ENCODE data around the gene CRYBG2.
"Not testable (repeated sequence)": the region's sequence is repeated elsewhere in the genome, so short reads cannot be mapped to it uniquely, and the experiment has no call there.

Gene CRYBG2

DNA sequence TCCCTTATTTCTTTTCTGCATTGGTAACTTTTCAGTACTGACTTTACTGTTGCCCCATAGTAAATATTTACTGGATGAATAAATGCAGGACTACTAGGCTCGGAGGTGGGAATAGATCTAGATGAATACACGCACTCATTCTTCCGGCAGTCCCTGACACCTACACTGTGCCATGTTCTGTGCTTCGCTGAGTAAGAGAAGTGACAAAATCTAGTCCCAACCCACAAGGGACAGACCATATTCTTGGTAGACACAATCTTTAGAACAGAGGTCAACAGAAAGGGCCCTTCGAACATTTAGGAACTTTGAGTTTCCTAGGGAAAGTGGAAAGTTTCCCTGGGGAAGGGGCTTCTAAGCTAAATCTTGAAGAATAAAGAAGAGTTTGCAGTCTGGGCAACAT, 39.4 kb downstream of the CRYBG2 start:
- Histone ChIP-seq H3K4me1 (ENCODE audit: control insufficient read depth in 1 of 2, insufficient read depth in 1 of 2, low read depth in 1 of 2, low read length in 1 of 2) (peaks cover 52 to 53% of the 10 kb centered on the region in 2 experiments), H3K27ac (peak overlapping the region; percentile 74), H3K4me3 (ENCODE audit: low read depth in 1 of 2, low read length in 1 of 2) (no peak overlapping the region), H3K36me3 (no peaks in the 10 kb centered on the region), H3K9me3 (no peaks in the 10 kb centered on the region), H3K27me3 (no peaks in the 10 kb centered on the region)
- TF ChIP-seq, protein P1, sequence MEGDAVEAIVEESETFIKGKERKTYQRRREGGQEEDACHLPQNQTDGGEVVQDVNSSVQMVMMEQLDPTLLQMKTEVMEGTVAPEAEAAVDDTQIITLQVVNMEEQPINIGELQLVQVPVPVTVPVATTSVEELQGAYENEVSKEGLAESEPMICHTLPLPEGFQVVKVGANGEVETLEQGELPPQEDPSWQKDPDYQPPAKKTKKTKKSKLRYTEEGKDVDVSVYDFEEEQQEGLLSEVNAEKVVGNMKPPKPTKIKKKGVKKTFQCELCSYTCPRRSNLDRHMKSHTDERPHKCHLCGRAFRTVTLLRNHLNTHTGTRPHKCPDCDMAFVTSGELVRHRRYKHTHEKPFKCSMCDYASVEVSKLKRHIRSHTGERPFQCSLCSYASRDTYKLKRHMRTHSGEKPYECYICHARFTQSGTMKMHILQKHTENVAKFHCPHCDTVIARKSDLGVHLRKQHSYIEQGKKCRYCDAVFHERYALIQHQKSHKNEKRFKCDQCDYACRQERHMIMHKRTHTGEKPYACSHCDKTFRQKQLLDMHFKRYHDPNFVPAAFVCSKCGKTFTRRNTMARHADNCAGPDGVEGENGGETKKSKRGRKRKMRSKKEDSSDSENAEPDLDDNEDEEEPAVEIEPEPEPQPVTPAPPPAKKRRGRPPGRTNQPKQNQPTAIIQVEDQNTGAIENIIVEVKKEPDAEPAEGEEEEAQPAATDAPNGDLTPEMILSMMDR (IDR thresholded peaks at IDR 0.05) = no peak

DNA sequence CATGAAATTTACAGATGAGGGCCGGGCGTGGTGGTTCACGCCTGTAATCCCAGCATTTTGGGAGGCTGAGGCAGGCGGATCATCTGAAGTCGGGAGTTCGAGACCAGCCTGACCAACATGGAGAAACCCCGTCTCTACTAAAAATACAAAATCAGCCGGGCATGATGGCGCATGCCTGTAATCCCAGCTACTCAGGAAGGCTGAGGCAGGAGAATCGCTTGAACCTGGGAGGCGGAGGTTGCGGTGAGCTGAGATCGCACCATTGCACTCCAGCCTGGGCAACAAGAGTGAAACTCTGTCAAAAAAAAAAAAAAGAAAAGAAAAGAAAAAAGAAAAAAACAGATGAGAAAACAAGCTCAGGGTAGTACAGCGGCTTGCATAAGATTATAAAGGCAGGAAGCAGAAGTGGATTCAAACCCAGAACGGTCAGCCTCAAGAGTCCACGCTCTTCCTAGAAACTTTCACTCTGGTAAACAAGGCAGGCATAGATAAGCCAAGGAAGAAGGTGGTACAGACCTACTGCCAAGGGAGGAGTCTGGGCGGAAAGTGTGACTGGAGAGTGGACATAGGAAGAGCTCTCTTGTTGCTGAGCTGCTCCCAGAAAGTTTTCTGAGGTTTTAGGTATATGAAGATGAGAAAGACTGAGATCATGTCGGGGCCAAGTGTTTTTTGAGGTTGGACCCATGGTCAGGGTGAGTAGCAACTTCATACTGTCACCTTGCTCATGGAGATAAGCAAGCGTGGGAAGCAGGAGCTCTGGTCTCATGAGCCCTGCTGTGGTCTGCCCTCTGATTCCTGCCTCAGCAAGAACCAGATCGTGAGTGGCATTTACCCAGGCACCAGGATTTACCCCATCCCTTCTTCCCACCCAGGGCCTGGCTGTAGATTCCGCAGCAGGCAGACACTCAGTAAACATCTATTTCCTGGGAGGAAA, 45.7 kb downstream of the CRYBG2 start:
- H3K9me3 ChIP-seq, H3K27me3 ChIP-seq, H3K36me3 ChIP-seq: not testable (repeated sequence)
- H3K4me1 ChIP-seq (ENCODE audit: control insufficient read depth in 1 of 2, insufficient read depth in 1 of 2, low read depth in 1 of 2, low read length in 1 of 2) = peaks cover 50 to 52% of the 10 kb centered on the region in 2 experiments
- peak overlapping the region; percentile 91 for H3K27ac ChIP-seq
- H3K4me3 ChIP-seq (ENCODE audit: low read depth in 1 of 2, low read length in 1 of 2) = peak overlapping the region; percentile 13 to 82

DNA sequence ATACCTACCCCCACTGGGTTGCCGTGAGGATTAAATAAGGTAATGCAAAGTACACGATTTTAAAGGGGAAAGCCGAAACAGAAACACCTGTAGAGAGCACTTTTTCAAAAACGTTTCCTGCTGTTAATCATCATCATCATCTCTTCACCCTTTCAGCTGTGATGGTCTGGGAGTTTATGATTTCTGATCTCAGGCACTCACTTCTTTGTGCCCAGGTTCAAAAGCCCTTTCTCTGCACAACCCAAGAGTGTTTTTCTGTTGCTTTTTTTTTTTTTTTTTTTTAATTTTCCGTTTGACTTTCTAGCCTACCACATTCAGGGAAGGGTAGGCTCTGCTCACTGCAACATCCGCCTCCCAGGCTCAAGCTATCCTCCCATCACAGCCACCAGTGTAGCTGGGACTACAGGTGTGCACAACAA, 46.6 kb downstream of the CRYBG2 start:
- H3K4me3 ChIP-seq (ENCODE audit: low read depth in 1 of 2, low read length in 1 of 2) = peak overlapping the region; percentile 82 to 89
- peaks cover 50 to 52% of the 10 kb centered on the region in 2 experiments for H3K4me1 ChIP-seq (ENCODE audit: control insufficient read depth in 1 of 2, insufficient read depth in 1 of 2, low read depth in 1 of 2, low read length in 1 of 2)
- H3K27me3 ChIP-seq = no peaks in the 10 kb centered on the region
- H3K27ac ChIP-seq = peak overlapping the region; percentile 91
- no peaks in the 10 kb centered on the region for H3K9me3 ChIP-seq
- TF ChIP-seq, protein P1 (IDR thresholded peaks at IDR 0.05) = no peak
- H3K36me3 ChIP-seq = no peaks in the 10 kb centered on the region

DNA sequence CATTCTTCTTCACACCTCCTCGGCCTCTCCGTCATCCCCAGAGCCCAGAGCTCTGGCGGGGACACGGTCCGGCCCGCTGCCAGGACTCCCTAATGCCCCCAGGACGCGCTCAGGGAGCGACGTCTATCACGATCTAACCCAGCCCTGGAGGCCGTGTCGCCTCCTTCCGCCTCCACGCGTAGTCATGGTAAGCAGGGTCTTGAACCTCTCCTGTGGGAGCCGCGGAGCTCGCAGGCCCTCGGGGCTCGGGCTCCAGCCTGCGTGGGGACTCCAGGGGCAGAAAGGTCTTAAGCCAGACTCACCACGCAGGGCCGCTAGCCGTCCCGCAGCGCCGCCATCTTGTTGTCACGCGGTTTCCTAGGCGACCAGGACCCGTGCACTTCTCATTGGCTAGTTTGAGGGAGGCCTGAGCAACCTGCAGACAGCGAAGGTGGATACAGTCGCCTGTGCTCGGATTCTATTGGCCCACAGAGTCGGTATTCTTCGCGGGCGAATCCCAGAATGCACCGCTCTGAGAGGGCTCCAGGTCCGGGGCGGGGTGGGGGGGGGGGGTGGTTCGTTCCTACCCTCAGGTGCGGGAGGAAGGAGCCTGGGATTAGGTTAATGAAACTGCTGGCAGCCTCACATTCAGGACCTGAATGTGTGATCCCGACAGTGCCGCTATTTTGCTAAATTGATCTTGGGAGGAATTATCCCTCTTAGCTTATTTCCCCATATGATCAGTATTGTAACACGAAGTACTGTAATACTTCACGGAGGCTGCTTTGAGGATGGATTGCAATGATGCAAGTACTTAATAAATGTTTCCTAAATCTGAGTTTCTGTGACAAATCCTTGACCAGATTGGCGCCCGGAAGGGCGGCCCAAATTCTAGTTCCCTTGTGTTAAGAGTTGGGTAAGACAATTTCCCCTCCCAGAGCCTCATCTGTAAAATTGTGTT, 47.4 kb downstream of the CRYBG2 start, which contains the start of gene UBXN11:
Gene UBXN11 (minus strand): TSS at position 347 of the 940 bp plus-strand sequence. CDS start 3,753 bp downstream, outside the sequence.
- Histone ChIP-seq H3K4me1 (ENCODE audit: control insufficient read depth in 1 of 2, insufficient read depth in 1 of 2, low read depth in 1 of 2, low read length in 1 of 2) (peaks cover 50 to 52% of the 10 kb centered on the region in 2 experiments), H3K36me3 (no peaks in the 10 kb centered on the region), H3K27ac (peak within 1 kb of the TSS; percentile 91), H3K27me3 (no peaks in the 10 kb centered on the region), H3K4me3 (ENCODE audit: low read depth in 1 of 2, low read length in 1 of 2) (peak within 1 kb of the TSS; percentile 82 to 89), H3K9me3 (no peaks in the 10 kb centered on the region)
- TF ChIP-seq, protein P1 (IDR thresholded peaks at IDR 0.05) = peak; percentile 29

DNA sequence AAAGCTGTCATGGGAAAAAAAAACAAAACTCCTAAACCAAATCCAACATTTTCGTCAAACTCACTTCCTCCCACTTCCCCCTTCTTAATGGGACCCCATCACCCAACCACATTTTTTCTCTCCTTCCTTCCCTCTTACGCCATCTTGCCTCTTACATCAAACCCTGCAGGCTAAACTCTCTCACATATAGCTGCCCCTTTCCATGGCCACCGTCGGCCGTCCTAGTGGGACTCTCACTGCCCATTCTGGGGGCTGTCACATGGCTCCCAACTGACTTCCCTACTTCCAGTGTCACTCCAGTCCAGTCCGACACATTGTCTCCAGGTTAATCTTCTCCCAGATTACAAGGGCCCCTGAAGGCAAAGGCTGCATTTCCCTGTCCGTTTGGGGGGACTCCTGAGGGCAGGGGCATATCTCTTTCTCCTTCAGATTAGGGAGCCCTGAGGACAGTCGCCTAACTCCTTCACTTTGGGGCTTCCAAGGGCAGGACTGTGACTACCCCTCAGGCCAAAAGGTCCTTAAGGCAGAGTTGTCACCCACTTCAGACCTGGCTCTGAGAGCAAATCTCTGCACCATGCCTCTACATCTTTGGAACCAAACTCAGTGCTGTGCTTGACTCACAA, 48.2 kb downstream of the CRYBG2 start:
- Histone ChIP-seq H3K4me1 (ENCODE audit: control insufficient read depth in 1 of 2, insufficient read depth in 1 of 2, low read depth in 1 of 2, low read length in 1 of 2) (peaks cover 50 to 52% of the 10 kb centered on the region in 2 experiments), H3K4me3 (ENCODE audit: low read depth in 1 of 2, low read length in 1 of 2) (peak overlapping the region; percentile 82 to 89), H3K27me3 (no peaks in the 10 kb centered on the region), H3K36me3 (no peaks in the 10 kb centered on the region), H3K27ac (peak overlapping the region; percentile 91), H3K9me3 (no peaks in the 10 kb centered on the region)
- TF ChIP-seq, protein P1 (IDR thresholded peaks at IDR 0.05) = no peak

Data from neutrophil (primary cell).